Hepatocyte (in vitro differentiated cells): Measurements from ENCODE around the gene NRIP1. TPM values are rescaled to one million over a fixed set of nuclear protein-coding genes. Genes with fewer than 3 reads are reported as not detected.

Experiments
- DNase-seq: peaks from one replicate; pipeline ENCODE4 v3.0.0-alpha.2; 2016; ENCODE audit warnings: low spot score
- H2AFZ ChIP-seq: fragments of 200-600 bp; sonication (generic); 2 replicates; pipeline ENCODE4 v1.6.0; 2016; ENCODE audit warnings: antibody characterized with exemption, mild to moderate bottlenecking
- H3K27ac ChIP-seq: fragments of 200-600 bp; sonication (generic); 2 replicates; pipeline ENCODE4 v1.5.1; 2016; ENCODE audit warnings: mild to moderate bottlenecking
- H3K27me3 ChIP-seq: fragments of 200-600 bp; sonication (generic); 2 replicates; pipeline ENCODE4 v1.6.1; 2016
- H3K36me3 ChIP-seq: fragments of 200-600 bp; sonication (generic); replicated peaks from 2 replicates; pipeline ENCODE4 v1.5.1; 2016; ENCODE audit warnings: low read depth; ENCODE audit not compliant: insufficient read depth
- H3K4me1 ChIP-seq: fragments of 200-600 bp; sonication (generic); 2 replicates; pipeline ENCODE4 v1.5.1; 2016; ENCODE audit warnings: mild to moderate bottlenecking, moderate library complexity; ENCODE audit not compliant: insufficient read depth
- H3K4me2 ChIP-seq: fragments of 200-600 bp; sonication (generic); 2 replicates; pipeline ENCODE4 v1.6.0; 2016
- H3K4me3 ChIP-seq: fragments of 200-600 bp; sonication (generic); 2 replicates; pipeline ENCODE4 v1.5.1; 2016; ENCODE audit warnings: mild to moderate bottlenecking
- H3K79me2 ChIP-seq: fragments of 200-600 bp; sonication (generic); 2 replicates; pipeline ENCODE4 v1.6.0; 2017; ENCODE audit warnings: mild to moderate bottlenecking
- H3K9me2 ChIP-seq: fragments of 200-600 bp; sonication (generic); replicated peaks from 2 replicates; pipeline ENCODE4 v1.6.0; 2017; ENCODE audit warnings: mild to moderate bottlenecking; ENCODE audit not compliant: insufficient read depth
- H3K9me3 ChIP-seq: fragments of 200-600 bp; sonication (generic); 2 replicates; pipeline ENCODE4 v1.5.1; 2016; ENCODE audit warnings: low read depth, mild to moderate bottlenecking
- H4K20me1 ChIP-seq: fragments of 200-600 bp; sonication (generic); 2 replicates; pipeline ENCODE4 v1.6.0; 2016; ENCODE audit warnings: mild to moderate bottlenecking; ENCODE audit not compliant: insufficient read depth, poor library complexity, severe bottlenecking
- EZH2 ChIP-seq: fragments of 200-600 bp; sonication (generic); IDR thresholded peaks from 2 replicates; pipeline ENCODE4 v1.6.1; 2016; ENCODE audit warnings: antibody characterized with exemption, mild to moderate bottlenecking, borderline replicate concordance
- EZH2phosphoT487 ChIP-seq: fragments of 200-600 bp; sonication (generic); IDR thresholded peaks from one replicate; pipeline ENCODE4 v1.6.1; 2018; ENCODE audit warnings: antibody characterized with exemption, mild to moderate bottlenecking, low read depth, moderate library complexity; ENCODE audit not compliant: unreplicated experiment, severe bottlenecking
- WGBS: methylation state at CpG from one replicate; pipeline ENCODE4 v1.1.6; 2016; ENCODE audit warnings: low lambda C conversion rate; ENCODE audit errors: missing lambda C conversion rate; 5-methylcytosine and 5-hydroxymethylcytosine counted together
- polyA plus RNA-seq: library from polyadenylated mRNA; unstranded; fragments of >200 nt; fragmentation: Nextera tagmentation; extraction: Ambion mirVana; gene quantifications from 2 replicates; pipeline ENCODE4 v1.2.1, GENCODE V29; 2016
- total RNA-seq: library from RNA; depleted of rRNA; stranded (reverse); fragments of >200 nt; gene quantifications from 2 replicates; pipeline ENCODE4 v1.2.3, GENCODE V29; 2014
- TF ChIP-seq, protein P1 (sequence below): fragments of 200-600 bp; sonication (generic); IDR thresholded peaks from 2 replicates; pipeline ENCODE4 v1.5.1; 2016; ENCODE audit warnings: antibody characterized with exemption, mild to moderate bottlenecking; ENCODE audit not compliant: poor library complexity

Gene NRIP1
- total and polyA plus RNA-seq, 2 experiments from 2014 or later: 11.5 to 62.4 TPM

GRCh38 chr21:15061279-15061678 lies 3.5 kb downstream of the NRIP1 start:
- H3K4me2 ChIP-seq: peak overlapping the region; percentile 82
- TF ChIP-seq, protein P1, sequence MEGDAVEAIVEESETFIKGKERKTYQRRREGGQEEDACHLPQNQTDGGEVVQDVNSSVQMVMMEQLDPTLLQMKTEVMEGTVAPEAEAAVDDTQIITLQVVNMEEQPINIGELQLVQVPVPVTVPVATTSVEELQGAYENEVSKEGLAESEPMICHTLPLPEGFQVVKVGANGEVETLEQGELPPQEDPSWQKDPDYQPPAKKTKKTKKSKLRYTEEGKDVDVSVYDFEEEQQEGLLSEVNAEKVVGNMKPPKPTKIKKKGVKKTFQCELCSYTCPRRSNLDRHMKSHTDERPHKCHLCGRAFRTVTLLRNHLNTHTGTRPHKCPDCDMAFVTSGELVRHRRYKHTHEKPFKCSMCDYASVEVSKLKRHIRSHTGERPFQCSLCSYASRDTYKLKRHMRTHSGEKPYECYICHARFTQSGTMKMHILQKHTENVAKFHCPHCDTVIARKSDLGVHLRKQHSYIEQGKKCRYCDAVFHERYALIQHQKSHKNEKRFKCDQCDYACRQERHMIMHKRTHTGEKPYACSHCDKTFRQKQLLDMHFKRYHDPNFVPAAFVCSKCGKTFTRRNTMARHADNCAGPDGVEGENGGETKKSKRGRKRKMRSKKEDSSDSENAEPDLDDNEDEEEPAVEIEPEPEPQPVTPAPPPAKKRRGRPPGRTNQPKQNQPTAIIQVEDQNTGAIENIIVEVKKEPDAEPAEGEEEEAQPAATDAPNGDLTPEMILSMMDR: no peak
- TF ChIP-seq EZH2phosphoT487: no peak
- TF ChIP-seq EZH2: no peak
- no peak overlapping the region for H2AFZ ChIP-seq
- H3K36me3 ChIP-seq: no peaks in the 10 kb centered on the region
- DNase-seq: no peak
- WGBS: 55% methylated on average over 4 of the region's 4 CpGs
- H3K4me3 ChIP-seq: no peak overlapping the region
- peaks cover 59% of the 10 kb centered on the region for H3K4me1 ChIP-seq
- H3K9me3 ChIP-seq: no peaks in the 10 kb centered on the region
- H4K20me1 ChIP-seq: peaks cover 53% of the 10 kb centered on the region
- no peaks in the 10 kb centered on the region for H3K9me2 ChIP-seq
- H3K79me2 ChIP-seq: peaks cover 81% of the 10 kb centered on the region
- no peaks in the 10 kb centered on the region for H3K27me3 ChIP-seq
- peak overlapping the region; percentile 97 for H3K27ac ChIP-seq

GRCh38 chr21:15060543-15061175 lies 4.1 kb downstream of the NRIP1 start:
- Histone ChIP-seq H3K27me3 (no peaks in the 10 kb centered on the region), H3K27ac (peak overlapping the region; percentile 97), H3K79me2 (peaks cover 87% of the 10 kb centered on the region), H3K9me3 (no peaks in the 10 kb centered on the region), H3K9me2 (no peaks in the 10 kb centered on the region), H3K4me1 (peaks cover 61% of the 10 kb centered on the region), H4K20me1 (peaks cover 60% of the 10 kb centered on the region), H3K4me3 (no peak overlapping the region), H3K4me2 (peak overlapping the region; percentile 82), H3K36me3 (no peaks in the 10 kb centered on the region), H2AFZ (no peak overlapping the region)
- DNase-seq: no peak
- 45% methylated on average over 2 of the region's 2 CpGs for WGBS
- no peak for TF ChIP-seq EZH2phosphoT487
- TF ChIP-seq EZH2: no peak
- TF ChIP-seq, protein P1: no peak

- Histone ChIP-seq H3K4me3 (no peak overlapping the region), H3K27ac (peak overlapping the region; percentile 51), H2AFZ (no peak overlapping the region), H3K27me3 (no peaks in the 10 kb centered on the region), H3K4me2 (peak overlapping the region; percentile 60), H3K79me2 (peaks cover 100% of the 10 kb centered on the region), H3K4me1 (peaks cover 61% of the 10 kb centered on the region), H3K9me3 (no peaks in the 10 kb centered on the region), H4K20me1 (peaks cover 70% of the 10 kb centered on the region), H3K9me2 (no peaks in the 10 kb centered on the region), H3K36me3 (no peaks in the 10 kb centered on the region)
- DNase-seq: no peak
- no peak for TF ChIP-seq EZH2
- TF ChIP-seq, protein P1: no peak
- no peak for TF ChIP-seq EZH2phosphoT487
Measured at GRCh38 chr21:15059397-15059796, 5.4 kb downstream of the NRIP1 start.
